ENCODE data around the gene ZBTB37.

DNA sequence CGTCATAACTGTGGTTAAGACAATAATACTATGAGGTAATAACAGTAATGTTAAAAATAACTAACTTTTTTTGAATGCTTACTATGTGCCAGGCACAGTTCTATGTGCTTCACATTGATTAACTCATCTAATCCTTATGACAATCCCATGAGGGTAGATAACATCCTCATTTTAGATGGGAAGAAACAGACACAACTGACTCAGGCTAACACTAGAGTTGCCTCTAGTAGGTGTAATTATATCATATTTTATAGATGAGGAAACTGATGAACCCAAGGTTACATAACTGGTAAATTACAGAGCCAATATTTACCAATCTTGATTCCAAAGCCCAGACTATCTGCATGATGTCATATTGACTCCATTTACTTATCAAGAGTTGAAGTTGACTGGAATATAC is 25.4 kb downstream of the ZBTB37 start:
- TF ChIP-seq, protein P1, sequence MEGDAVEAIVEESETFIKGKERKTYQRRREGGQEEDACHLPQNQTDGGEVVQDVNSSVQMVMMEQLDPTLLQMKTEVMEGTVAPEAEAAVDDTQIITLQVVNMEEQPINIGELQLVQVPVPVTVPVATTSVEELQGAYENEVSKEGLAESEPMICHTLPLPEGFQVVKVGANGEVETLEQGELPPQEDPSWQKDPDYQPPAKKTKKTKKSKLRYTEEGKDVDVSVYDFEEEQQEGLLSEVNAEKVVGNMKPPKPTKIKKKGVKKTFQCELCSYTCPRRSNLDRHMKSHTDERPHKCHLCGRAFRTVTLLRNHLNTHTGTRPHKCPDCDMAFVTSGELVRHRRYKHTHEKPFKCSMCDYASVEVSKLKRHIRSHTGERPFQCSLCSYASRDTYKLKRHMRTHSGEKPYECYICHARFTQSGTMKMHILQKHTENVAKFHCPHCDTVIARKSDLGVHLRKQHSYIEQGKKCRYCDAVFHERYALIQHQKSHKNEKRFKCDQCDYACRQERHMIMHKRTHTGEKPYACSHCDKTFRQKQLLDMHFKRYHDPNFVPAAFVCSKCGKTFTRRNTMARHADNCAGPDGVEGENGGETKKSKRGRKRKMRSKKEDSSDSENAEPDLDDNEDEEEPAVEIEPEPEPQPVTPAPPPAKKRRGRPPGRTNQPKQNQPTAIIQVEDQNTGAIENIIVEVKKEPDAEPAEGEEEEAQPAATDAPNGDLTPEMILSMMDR (IDR thresholded peaks at IDR 0.05 in 8 of 11, conservative IDR thresholded peaks at IDR 0.05 in 3 of 11), result no peak
- TF ChIP-seq POLR2A (IDR thresholded peaks at IDR 0.05), result no peak

Data from spleen (tissue), 7 donors.